ENCODE data around the gene NXNL2.

DNA sequence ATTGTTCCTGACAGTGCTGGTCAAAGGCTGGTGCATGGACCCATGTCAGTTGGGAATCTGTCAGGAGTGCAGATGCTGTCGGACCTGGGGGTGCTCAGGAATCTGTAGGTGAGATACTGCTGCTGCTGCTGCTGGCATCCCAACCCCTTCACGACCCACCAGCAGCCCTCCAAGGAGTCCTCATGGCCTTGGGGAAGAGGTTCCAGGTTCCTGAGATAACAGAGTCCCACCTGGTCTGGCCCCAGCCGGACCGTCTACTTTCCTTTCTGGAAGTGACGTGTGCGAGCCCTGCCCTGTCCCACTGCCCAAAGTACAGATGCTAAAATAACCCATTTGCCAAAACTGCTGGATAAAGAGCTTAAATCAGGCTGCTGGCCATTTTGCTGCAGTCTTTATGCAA lies 4.3 kb downstream of the NXNL2 start:
- TF ChIP-seq, protein P1, sequence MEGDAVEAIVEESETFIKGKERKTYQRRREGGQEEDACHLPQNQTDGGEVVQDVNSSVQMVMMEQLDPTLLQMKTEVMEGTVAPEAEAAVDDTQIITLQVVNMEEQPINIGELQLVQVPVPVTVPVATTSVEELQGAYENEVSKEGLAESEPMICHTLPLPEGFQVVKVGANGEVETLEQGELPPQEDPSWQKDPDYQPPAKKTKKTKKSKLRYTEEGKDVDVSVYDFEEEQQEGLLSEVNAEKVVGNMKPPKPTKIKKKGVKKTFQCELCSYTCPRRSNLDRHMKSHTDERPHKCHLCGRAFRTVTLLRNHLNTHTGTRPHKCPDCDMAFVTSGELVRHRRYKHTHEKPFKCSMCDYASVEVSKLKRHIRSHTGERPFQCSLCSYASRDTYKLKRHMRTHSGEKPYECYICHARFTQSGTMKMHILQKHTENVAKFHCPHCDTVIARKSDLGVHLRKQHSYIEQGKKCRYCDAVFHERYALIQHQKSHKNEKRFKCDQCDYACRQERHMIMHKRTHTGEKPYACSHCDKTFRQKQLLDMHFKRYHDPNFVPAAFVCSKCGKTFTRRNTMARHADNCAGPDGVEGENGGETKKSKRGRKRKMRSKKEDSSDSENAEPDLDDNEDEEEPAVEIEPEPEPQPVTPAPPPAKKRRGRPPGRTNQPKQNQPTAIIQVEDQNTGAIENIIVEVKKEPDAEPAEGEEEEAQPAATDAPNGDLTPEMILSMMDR (IDR thresholded peaks at IDR 0.05) = no peak
- TF ChIP-seq POLR2AphosphoS5 (IDR thresholded peaks at IDR 0.05) (no peak), POLR2A (IDR thresholded peaks at IDR 0.05) (no peak)

Data from breast epithelium (tissue), 3 donors.